ENCODE measurements around the gene NF2. TPM values are rescaled to one million over a fixed set of nuclear protein-coding genes. Genes with fewer than 3 reads are reported as not detected.

NF2 gene
- total and polyA plus RNA-seq, 4 donors = 8.9 to 49.7 (median 16.3) TPM

GRCh38 chr22:29693671-29694070, 90.2 kb downstream of the NF2 start:
- no peaks in the 10 kb centered on the region for H3K27me3 ChIP-seq (ENCODE audit: control insufficient read depth in 3 of 3, insufficient read depth in 3 of 3, low read length in 2 of 3)
- H3K9ac ChIP-seq (ENCODE audit: insufficient read depth in 1 of 2, low read length in 2 of 2) = no peak overlapping the region
- H3K27ac ChIP-seq (ENCODE audit: low read depth in 1 of 2, low read length in 1 of 2) = no peak overlapping the region
- no peak for TF ChIP-seq CTCF (IDR thresholded peaks at IDR 0.05; ENCODE audit: control extremely low read depth, extremely low read depth)
- no peak for DNase-seq
- ATAC-seq (ENCODE audit: insufficient read depth, low FRiP score) = no peak
- peaks cover 0 to 34% (median 7%) of the 10 kb centered on the region in 4 donors for H3K36me3 ChIP-seq (ENCODE audit: control insufficient read depth in 4 of 4, insufficient read depth in 4 of 4, low read length in 4 of 4)
- H3K4me1 ChIP-seq (ENCODE audit: control insufficient read depth in 5 of 5, insufficient read depth in 5 of 5, low read length in 5 of 5) = peaks cover 0 to 21% (median 4%) of the 10 kb centered on the region in 5 donors
- no peak overlapping the region for H3K4me3 ChIP-seq
- WGBS, 2 donors = 83 to 90% methylated on average over 9 of the region's 9 CpGs
- H3K9me3 ChIP-seq (ENCODE audit: control insufficient read depth in 4 of 4, insufficient read depth in 3 of 4, low read length in 3 of 4) = peaks cover 0 to 2% (median 0%) of the 10 kb centered on the region in 4 donors

- H3K4me1 ChIP-seq (ENCODE audit: control insufficient read depth in 5 of 5, insufficient read depth in 5 of 5, low read length in 5 of 5) = peaks cover 0 to 14% (median 5%) of the 10 kb centered on the region in 5 donors
- no peak for ATAC-seq (ENCODE audit: insufficient read depth, low FRiP score)
- no peaks in the 10 kb centered on the region for H3K27me3 ChIP-seq (ENCODE audit: control insufficient read depth in 3 of 3, insufficient read depth in 3 of 3, low read length in 2 of 3)
- no peak for DNase-seq
- H3K4me3 ChIP-seq = no peak overlapping the region
- no peak overlapping the region for H3K9ac ChIP-seq (ENCODE audit: insufficient read depth in 1 of 2, low read length in 2 of 2)
- no peak overlapping the region for H3K27ac ChIP-seq (ENCODE audit: low read depth in 1 of 2, low read length in 1 of 2)
- H3K9me3 ChIP-seq (ENCODE audit: control insufficient read depth in 4 of 4, insufficient read depth in 3 of 4, low read length in 3 of 4) = peaks cover 0 to 2% (median 0%) of the 10 kb centered on the region in 4 donors
- 96% methylated on average over 33 of the region's 33 CpGs for WGBS, 2 donors
- peaks cover 0 to 33% (median 7%) of the 10 kb centered on the region in 4 donors for H3K36me3 ChIP-seq (ENCODE audit: control insufficient read depth in 4 of 4, insufficient read depth in 4 of 4, low read length in 4 of 4)
- no peak for TF ChIP-seq CTCF (IDR thresholded peaks at IDR 0.05; ENCODE audit: control extremely low read depth, extremely low read depth)
Observed at GRCh38 chr22:29695129-29695926, 91.9 kb downstream of the NF2 start.

- Histone ChIP-seq H3K27ac (ENCODE audit: low read depth in 1 of 2, low read length in 1 of 2) (no peak overlapping the region), H3K9ac (ENCODE audit: insufficient read depth in 1 of 2, low read length in 2 of 2) (no peak overlapping the region), H3K27me3 (ENCODE audit: control insufficient read depth in 3 of 3, insufficient read depth in 3 of 3, low read length in 2 of 3) (no peaks in the 10 kb centered on the region), H3K4me3 (no peak overlapping the region), H3K36me3 (ENCODE audit: control insufficient read depth in 4 of 4, insufficient read depth in 4 of 4, low read length in 4 of 4) (peaks cover 0 to 25% (median 7%) of the 10 kb centered on the region in 4 donors), H3K9me3 (ENCODE audit: control insufficient read depth in 4 of 4, insufficient read depth in 3 of 4, low read length in 3 of 4) (peaks cover 0 to 2% (median 0%) of the 10 kb centered on the region in 4 donors), H3K4me1 (ENCODE audit: control insufficient read depth in 5 of 5, insufficient read depth in 5 of 5, low read length in 5 of 5) (peaks cover 0 to 34% (median 8%) of the 10 kb centered on the region in 5 donors)
- WGBS, 2 donors = 80 to 87% methylated on average over 16 of the region's 16 CpGs
- DNase-seq (no peak), ATAC-seq (ENCODE audit: insufficient read depth, low FRiP score) (no peak)
- TF ChIP-seq CTCF (IDR thresholded peaks at IDR 0.05; ENCODE audit: control extremely low read depth, extremely low read depth) = no peak
Observed at GRCh38 chr22:29697853-29698598, 94.6 kb downstream of the NF2 start.

Data from lung (tissue), 12 donors.